ENCODE results near the gene PPFIBP1. TPM values are rescaled to one million over a fixed set of nuclear protein-coding genes. Genes with fewer than 3 reads are reported as not detected.

Gene PPFIBP1
- total and polyA plus RNA-seq, 2 of the 8 experiments (the other 6 are each of a cell fraction or from before 2014, with no cell fraction given) = 7.7 to 31.3 TPM

GRCh38 chr12:27657296-27657695 is 133.3 kb downstream of the PPFIBP1 start (continued):
- no peak for TF ChIP-seq SIRT6 (IDR thresholded peaks at IDR 0.05; ENCODE audit: low read length)

Measured in H1 (cell line).